Stimulated activated CD4-positive, alpha-beta T cell treated with anti-CD3 and anti-CD28 coated beads, Interleukin-1b, Interleukin-23, amount 100 ng/mL, for 24 hours (primary cell): ENCODE measurements around the gene CBR1.

Experiments
- DNase-seq, 4 experiments: peaks; one replicate each; pipeline ENCODE4 v3.0.0-alpha.2; 2020; ENCODE audit warnings: low read depth in 4 of 4, low spot score in 1 of 4

The CBR1 gene

GRCh38 chr21:36113647-36114428 lies 44.0 kb downstream of the CBR1 start:
- DNase-seq = peak in 2 of 4 experiments; percentile 21 to 32

- DNase-seq = no peak
These were observed 45.4 kb downstream of the CBR1 start for GRCh38 chr21:36115138-36115730.

GRCh38 chr21:36117286-36117741 lies 47.5 kb downstream of the CBR1 start:
- DNase-seq = no peak

- no peak for DNase-seq
These were observed 50.6 kb downstream of the CBR1 start for GRCh38 chr21:36120304-36120888.
